H1 (cell line): ENCODE data around the gene PCDHB8. TPM values are rescaled to one million over a fixed set of nuclear protein-coding genes. Genes with fewer than 3 reads are reported as not detected.

Source experiments
- CTCF ChIA-PET: fragments of 300-600 bp; sonication (Branson Sonifier 250); formaldehyde crosslinking; loops from one replicate; lab custom pipeline; 2021; ENCODE audit not compliant: partially characterized antibody; lab: Charles Lee
- POLR2A ChIA-PET: fragments of 300-600 bp; sonication (Branson Sonifier 250); formaldehyde crosslinking; loops from one replicate; lab custom pipeline; 2021; ENCODE audit warnings: inconsistent platforms; ENCODE audit not compliant: partially characterized antibody; lab: Charles Lee
- DNase-seq, 2 experiments: peaks; one replicate each; pipeline versions ENCODE4 v3.0.0 to v3.0.0-alpha.2; 2010 to 2022; ENCODE audit warnings: low spot score in 2 of 2, low read depth in 1 of 2, mixed read lengths in 1 of 2
- FAIRE-seq: peaks from 2 replicates; lab custom pipeline; 2011; peaks lifted over from hg19 to GRCh38; lab: Jason Lieb, UNC
- H2AFZ ChIP-seq: 2 replicates; pipeline ENCODE4 v1.8.1; 2012; ENCODE audit warnings: low read length, inconsistent platforms
- H2AK5ac ChIP-seq: 2 replicates; pipeline ENCODE4 v1.6.1; 2013; ENCODE audit warnings: low read depth, low read length
- H2BK120ac ChIP-seq: replicated peaks from 2 replicates; pipeline ENCODE3; 2013; ENCODE audit warnings: low read depth, low read length, inconsistent platforms
- H2BK12ac ChIP-seq: 2 replicates; pipeline ENCODE4 v1.6.1; 2013; ENCODE audit warnings: low read depth, low read length
- H2BK15ac ChIP-seq: 2 replicates; pipeline ENCODE4 v1.6.1; 2013; ENCODE audit warnings: low read length
- H2BK20ac ChIP-seq: 2 replicates; pipeline ENCODE4 v1.6.1; 2013; ENCODE audit warnings: low read length
- H2BK5ac ChIP-seq: 2 replicates; pipeline ENCODE4 v1.6.1; 2013; ENCODE audit warnings: low read depth, low read length
- H3K14ac ChIP-seq: 2 replicates; pipeline ENCODE4 v1.6.1; 2013; ENCODE audit warnings: inconsistent platforms; ENCODE audit not compliant: insufficient read length
- H3K18ac ChIP-seq: 2 replicates; pipeline ENCODE4 v1.6.1; 2013; ENCODE audit warnings: low read length; ENCODE audit errors: extremely low read depth
- H3K23ac ChIP-seq: 2 replicates; pipeline ENCODE4 v1.6.1; 2013; ENCODE audit warnings: inconsistent platforms; ENCODE audit not compliant: insufficient read length
- H3K23me2 ChIP-seq: 2 replicates; pipeline ENCODE4 v1.6.1; 2013; ENCODE audit warnings: low read depth, low read length
- H3K27ac ChIP-seq: 2 replicates; pipeline ENCODE4 v1.6.1; 2011; ENCODE audit warnings: low read depth, low read length, inconsistent platforms
- H3K27me3 ChIP-seq, 4 experiments: replicated peaks in 1 of 4; 1 replicate in 1 of 4; 2 replicates in 3 of 4; pipeline versions ENCODE4 v1.6.1 to v1.8.1; 2011 to 2013; ENCODE audit warnings: low read length in 3 of 4, mild to moderate bottlenecking in 3 of 4, inconsistent platforms in 2 of 4, mixed read lengths in 2 of 4, moderate library complexity in 1 of 4; ENCODE audit not compliant: control insufficient read depth in 3 of 4, insufficient read depth in 3 of 4; ENCODE audit errors: extremely low read depth in 1 of 4
- H3K36me3 ChIP-seq, 4 experiments: 2 replicates each; pipeline versions ENCODE4 v1.6.1 to v1.8.1; 2011 to 2013; ENCODE audit warnings: mild to moderate bottlenecking in 4 of 4, low read length in 3 of 4, moderate library complexity in 2 of 4, control low read depth in 1 of 4, inconsistent platforms in 1 of 4; ENCODE audit not compliant: insufficient read depth in 4 of 4, control insufficient read depth in 2 of 4
- H3K4ac ChIP-seq: replicated peaks from 2 replicates; pipeline ENCODE3; 2013; ENCODE audit warnings: low read length, low read depth, mixed read lengths, inconsistent platforms; ENCODE audit not compliant: insufficient read length
- H3K4me1 ChIP-seq, 4 experiments: replicated peaks in 1 of 4; 1 replicate in 1 of 4; 2 replicates in 3 of 4; pipeline versions ENCODE4 v1.6.1 to v1.8.1; 2011 to 2013; ENCODE audit warnings: low read length in 3 of 4, inconsistent platforms in 2 of 4, mixed read lengths in 1 of 4; ENCODE audit not compliant: insufficient read depth in 4 of 4, control insufficient read depth in 3 of 4
- H3K4me2 ChIP-seq, 2 experiments: 2 replicates each; pipeline versions ENCODE4 v1.6.1 to v1.8.1; 2011 to 2013; ENCODE audit warnings: low read depth in 2 of 2, low read length in 2 of 2, control low read depth in 1 of 2, inconsistent platforms in 1 of 2, mild to moderate bottlenecking in 1 of 2; ENCODE audit not compliant: insufficient read depth in 1 of 2
- H3K4me3 ChIP-seq, 4 experiments: fragments of 200-600, 300-600 bp in 1 of 4; sonication (generic), shearing (Covaris generic), sonication (Bioruptor Twin) in 1 of 4; 2 replicates each; pipeline versions ENCODE4 v1.5.1 to v1.8.1; 2011 to 2016; ENCODE audit warnings: low read length in 4 of 4, low read depth in 3 of 4, control low read depth in 2 of 4, inconsistent platforms in 2 of 4, mild to moderate bottlenecking in 2 of 4, mixed read lengths in 1 of 4, moderate library complexity in 1 of 4; ENCODE audit not compliant: insufficient read depth in 2 of 4; ENCODE audit errors: extremely low read depth in 1 of 4
- H3K56ac ChIP-seq: replicated peaks from 2 replicates; pipeline ENCODE3; 2013; ENCODE audit warnings: low read depth, mild to moderate bottlenecking, mixed read lengths, low read length, inconsistent platforms; ENCODE audit not compliant: insufficient read length
- H3K79me1 ChIP-seq: 2 replicates; pipeline ENCODE4 v1.6.1; 2013; ENCODE audit warnings: low read depth, low read length, control low read depth
- H3K79me2 ChIP-seq, 2 experiments: 2 replicates each; pipeline versions ENCODE4 v1.6.1 to v1.8.1; 2012 to 2013; ENCODE audit warnings: low read length in 2 of 2, mild to moderate bottlenecking in 2 of 2, inconsistent platforms in 1 of 2; ENCODE audit not compliant: insufficient read depth in 2 of 2, control insufficient read depth in 1 of 2
- H3K9ac ChIP-seq, 4 experiments: replicated peaks in 1 of 4; 1 replicate in 1 of 4; 2 replicates in 3 of 4; pipeline versions ENCODE4 v1.6.1 to v1.8.1; 2011 to 2013; ENCODE audit warnings: low read depth in 3 of 4, low read length in 3 of 4, control low read depth in 2 of 4, mild to moderate bottlenecking in 2 of 4, moderate library complexity in 2 of 4, inconsistent platforms in 1 of 4; ENCODE audit errors: extremely low read depth in 1 of 4
- H3K9me3 ChIP-seq, 2 experiments: 2 replicates each; pipeline versions ENCODE4 v1.6.1 to v1.8.1; 2012 to 2013; ENCODE audit warnings: mild to moderate bottlenecking in 2 of 2, moderate library complexity in 2 of 2, control low read depth in 1 of 2, inconsistent platforms in 1 of 2, low read depth in 1 of 2, low read length in 1 of 2, mixed read lengths in 1 of 2; ENCODE audit not compliant: insufficient read depth in 2 of 2
- H4K20me1 ChIP-seq, 2 experiments: replicated peaks in 1 of 2; 2 replicates each; pipeline versions ENCODE3 to v1.8.1; 2011 to 2013; ENCODE audit warnings: inconsistent platforms in 2 of 2, low read length in 2 of 2, mild to moderate bottlenecking in 1 of 2; ENCODE audit not compliant: insufficient read depth in 2 of 2, control insufficient read depth in 1 of 2
- H4K5ac ChIP-seq: 2 replicates; pipeline ENCODE4 v1.6.1; 2013; ENCODE audit warnings: low read length, low read depth, mixed read lengths, inconsistent platforms; ENCODE audit not compliant: insufficient read length
- H4K8ac ChIP-seq: 2 replicates; pipeline ENCODE4 v1.8.0; 2013; ENCODE audit warnings: mild to moderate bottlenecking, moderate library complexity, low read length, inconsistent platforms; ENCODE audit not compliant: insufficient read depth; ENCODE audit errors: extremely low read depth
- H4K91ac ChIP-seq: replicated peaks from 2 replicates; pipeline ENCODE3; 2013; ENCODE audit warnings: low read length, mixed read lengths, inconsistent platforms; ENCODE audit not compliant: insufficient read length
- BCL11A ChIP-seq, 2 experiments: IDR thresholded peaks; one replicate each; pipeline ENCODE4 v1.6.1; 2011; ENCODE audit warnings: low read depth in 2 of 2, low read length in 2 of 2, mild to moderate bottlenecking in 2 of 2
- CBX8 ChIP-seq: fragments of 300-800, 300-1000 bp; sonication (generic); IDR thresholded peaks from 2 replicates; pipeline ENCODE4 v1.7.1; 2016; ENCODE audit warnings: low read depth, low read length, borderline replicate concordance
- CTCF ChIP-seq, 3 experiments: IDR thresholded peaks; 1 replicate in 2 of 3; 2 replicates in 1 of 3; pipeline versions ENCODE4 v1.5.1 to v1.6.1; 2011; ENCODE audit warnings: low read length in 3 of 3, mild to moderate bottlenecking in 3 of 3, inconsistent platforms in 2 of 3, low read depth in 1 of 3, moderate library complexity in 1 of 3; ENCODE audit not compliant: insufficient read depth in 1 of 3; ENCODE audit errors: control extremely low read depth in 1 of 3
- FOSL1 ChIP-seq: IDR thresholded peaks from 2 replicates; pipeline ENCODE4 v1.6.1; 2011; ENCODE audit warnings: mild to moderate bottlenecking, low read depth, low read length, moderate library complexity; ENCODE audit not compliant: insufficient read depth
- HDAC6 ChIP-seq: IDR thresholded peaks from one replicate; pipeline ENCODE4 v1.7.1; 2012; ENCODE audit warnings: low read depth, mild to moderate bottlenecking, inconsistent platforms, low read length, moderate library complexity
- KDM4A ChIP-seq: IDR thresholded peaks from one replicate; pipeline ENCODE4 v1.7.1; 2012; ENCODE audit warnings: low read depth, mild to moderate bottlenecking, moderate library complexity, low read length, inconsistent platforms; ENCODE audit not compliant: severe bottlenecking
- PHF8 ChIP-seq: fragments of 200-600 bp; sonication (generic); conservative IDR thresholded peaks from 2 replicates; pipeline ENCODE4 v1.7.1; 2012; ENCODE audit warnings: low read depth, mild to moderate bottlenecking, inconsistent platforms, low read length, moderate library complexity
- WGBS, 2 experiments: shearing (Covaris generic) in 1 of 2; methylation state at CpG; one replicate each; pipeline versions ENCODE4 v1.1.6 to v1.1.7; 2013 to 2015; ENCODE audit warnings: low lambda C conversion rate in 2 of 2, mixed read lengths in 2 of 2, inconsistent platforms in 1 of 2, low coverage in 1 of 2, missing lambda C conversion rate in 1 of 2; ENCODE audit not compliant: insufficient replicate concordance in 2 of 2, insufficient coverage in 1 of 2, insufficient read length in 1 of 2; ENCODE audit errors: extremely low coverage in 1 of 2, missing lambda C conversion rate in 1 of 2; 5-methylcytosine and 5-hydroxymethylcytosine counted together
- polyA plus RNA-seq, 7 experiments: library from polyadenylated mRNA; depleted of rRNA in 3 of 7; stranded (reverse) in 5 of 7; unstranded in 2 of 7; fragments of >200 nt in 5 of 7; fragments of 200-250 nt in 2 of 7; gene quantifications; 1 replicate in 5 of 7; 2 replicates in 1 of 7; 4 replicates in 1 of 7; pipeline versions ENCODE4 v1.2.1 to v1.2.3, GENCODE V29; 2011 to 2013; ENCODE audit warnings: missing spikeins in 2 of 7, mixed read lengths in 2 of 7
- total RNA-seq: library from RNA; stranded (reverse); fragmentation: NEBNext Ultra II Directional; extraction: Animal tissue kit (Norgen Biotek cat#: 25700); gene quantifications from 2 replicates; pipeline ENCODE4 v1.2.1, GENCODE V29; 2021

The PCDHB8 gene
- total and polyA plus RNA-seq, 2 of the 8 experiments (the other 6 are each of a cell fraction or from before 2014, with no cell fraction given), result 0.24 to 1.1 TPM

- H3K56ac ChIP-seq, result no peak within 1 kb of the TSS
- no peaks in the 10 kb centered on the region for H4K20me1 ChIP-seq
- H2AK5ac ChIP-seq, result no peak within 1 kb of the TSS
- no peaks in the 10 kb centered on the region for H3K79me1 ChIP-seq
- no peaks in the 10 kb centered on the region for H3K36me3 ChIP-seq
- no peak within 1 kb of the TSS for H3K23ac ChIP-seq
- peak within 1 kb of the TSS; percentile 25 to 31; a peak in 2 of 4 replicates for H3K4me2 ChIP-seq
- ChIA-PET POLR2A (interaction anchor here (1.4 kb wide), 1 partner anchor 10 kb away, joined by 3 read pairs; no protein-coding TSS in a partner anchor), CTCF (interaction anchor here (0.7 to 6.0 kb wide), 64 partner anchors 9 to 392 kb away, joined by 3 to 39 read pairs (median 5); partner anchors contain the start of genes PCDHA4, PCDHB10, PCDHB12 and PCDHB13)
- no peak within 1 kb of the TSS for H3K18ac ChIP-seq
- DNase-seq (no peak), FAIRE-seq (peak; percentile 93)
- no peak within 1 kb of the TSS for H2BK120ac ChIP-seq
- H2BK20ac ChIP-seq, result no peak within 1 kb of the TSS
- no peaks in the 10 kb centered on the region for H3K79me2 ChIP-seq
- no peak within 1 kb of the TSS for H2BK15ac ChIP-seq
- 72% methylated on average over 21 of the region's 21 CpGs; no CpG with 5 or more reads in 1 of the 2 experiments for WGBS, 2 experiments
- no peak within 1 kb of the TSS for H2BK12ac ChIP-seq
- H4K8ac ChIP-seq, result peak within 1 kb of the TSS; percentile 31; the same call in 1 of the 2 replicates
- no peak within 1 kb of the TSS for H3K14ac ChIP-seq
- peak within 1 kb of the TSS in 1 of 4 experiments; percentile 9; a peak in 1 of 7 replicates for H3K9ac ChIP-seq
- no peaks in the 10 kb centered on the region for H3K27me3 ChIP-seq
- H3K4me1 ChIP-seq, result no peaks in the 10 kb centered on the region
- H3K23me2 ChIP-seq, result no peaks in the 10 kb centered on the region
- H2BK5ac ChIP-seq, result no peak within 1 kb of the TSS
- H3K9me3 ChIP-seq, result peaks cover 6 to 11% of the 10 kb centered on the region in 2 experiments; a peak in 2 of 4 replicates
- H3K4ac ChIP-seq, result no peak within 1 kb of the TSS
- no peak within 1 kb of the TSS for H4K91ac ChIP-seq
- peak within 1 kb of the TSS; percentile 98 for H2AFZ ChIP-seq
- peak within 1 kb of the TSS in 1 of 4 experiments; percentile 25; a peak in 2 of 8 replicates for H3K4me3 ChIP-seq
- no peak within 1 kb of the TSS for H3K27ac ChIP-seq
- no peak within 1 kb of the TSS for H4K5ac ChIP-seq
- TF ChIP-seq FOSL1, result no peak
- TF ChIP-seq CTCF (IDR thresholded peaks at IDR 0.05; ENCODE audit: control extremely low read depth in 1 of 3, insufficient read depth in 1 of 3, low read depth in 1 of 3, low read length in 3 of 3), result peak in 2 of 3 experiments; percentile 55 to 66; a peak in 3 of 4 replicates
- no peak for TF ChIP-seq PHF8
- TF ChIP-seq KDM4A, result no peak
- TF ChIP-seq BCL11A (IDR thresholded peaks at IDR 0.05; ENCODE audit: low read depth in 2 of 2, low read length in 2 of 2), result no peak
- no peak for TF ChIP-seq HDAC6
- TF ChIP-seq CBX8, result no peak
Measured at GRCh38 chr5:141199359-141200235, 22.0 kb downstream of the PCDHB8 start, which contains the start of gene PCDHB11. Gene PCDHB11, plus strand, starts transcription at chr5:141199627. Its CDS starts 148 bp downstream, at chr5:141199775.
